ENCODE results near the gene DPY30.
A peak's percentile ranks its signal among the peaks of the same experiment; 100 is the strongest.
"Not testable (repeated sequence)": the region's sequence is repeated elsewhere in the genome, so short reads cannot be mapped to it uniquely, and the experiment has no call there.

DPY30 gene

GRCh38 chr2:32039447-32040219, at the start of gene DPY30:
Gene DPY30 (minus strand): TSS chr2:32039805. CDS start chr2:32039456, 349 bp downstream.
- peak; percentile 67 to 86 (median 80) for DNase-seq (ENCODE audit: low read depth in 4 of 4, low spot score in 1 of 4)

GRCh38 chr2:32074134-32074506, 34.5 kb upstream of the DPY30 start:
- no peak for DNase-seq (ENCODE audit: low read depth in 4 of 4, low spot score in 1 of 4)

GRCh38 chr2:32067549-32067948, 27.9 kb upstream of the DPY30 start:
- DNase-seq (ENCODE audit: low read depth in 4 of 4, low spot score in 1 of 4): no peak

GRCh38 chr2:32064713-32065112, 25.1 kb upstream of the DPY30 start:
- no peak for DNase-seq (ENCODE audit: low read depth in 4 of 4, low spot score in 1 of 4)

- DNase-seq (ENCODE audit: low read depth in 4 of 4, low spot score in 1 of 4): peak in 1 of 4 experiments; percentile 3
Measured at GRCh38 chr2:32064021-32064601, 24.5 kb upstream of the DPY30 start.

GRCh38 chr2:32063310-32064020, 23.9 kb upstream of the DPY30 start, which contains the start of gene SPAST:
Gene SPAST (plus strand): TSS chr2:32063556. CDS start chr2:32063832, 276 bp downstream.
- DNase-seq (ENCODE audit: low read depth in 4 of 4, low spot score in 1 of 4): peak; percentile 90 to 97 (median 95)

GRCh38 chr2:32061973-32062861, 22.6 kb upstream of the DPY30 start:
- no peak for DNase-seq (ENCODE audit: low read depth in 4 of 4, low spot score in 1 of 4)

GRCh38 chr2:32061430-32061829, 21.8 kb upstream of the DPY30 start:
- no peak for DNase-seq (ENCODE audit: low read depth in 4 of 4, low spot score in 1 of 4)

- no peak for DNase-seq (ENCODE audit: low read depth in 4 of 4, low spot score in 1 of 4)
Measured at GRCh38 chr2:32060266-32060665, 20.7 kb upstream of the DPY30 start.

GRCh38 chr2:32058130-32058529, 18.5 kb upstream of the DPY30 start:
- no peak for DNase-seq (ENCODE audit: low read depth in 4 of 4, low spot score in 1 of 4)

GRCh38 chr2:32054583-32054982, 15.0 kb upstream of the DPY30 start:
- not testable (repeated sequence) for DNase-seq (ENCODE audit: low read depth in 4 of 4, low spot score in 1 of 4)

GRCh38 chr2:32051836-32052439, 12.3 kb upstream of the DPY30 start:
- no peak for DNase-seq (ENCODE audit: low read depth in 4 of 4, low spot score in 1 of 4)

- no peak for DNase-seq (ENCODE audit: low read depth in 4 of 4, low spot score in 1 of 4)
Measured at GRCh38 chr2:32043561-32043960, 4.0 kb upstream of the DPY30 start.

GRCh38 chr2:32034198-32034887, 5.3 kb downstream of the DPY30 start:
- not testable (repeated sequence) for DNase-seq (ENCODE audit: low read depth in 4 of 4, low spot score in 1 of 4)

GRCh38 chr2:32018789-32019482, 20.7 kb downstream of the DPY30 start:
- not testable (repeated sequence) for DNase-seq (ENCODE audit: low read depth in 4 of 4, low spot score in 1 of 4)

GRCh38 chr2:32012872-32013271, 26.7 kb downstream of the DPY30 start:
- DNase-seq (ENCODE audit: low read depth in 4 of 4, low spot score in 1 of 4): no peak

GRCh38 chr2:32011485-32011960, 28.1 kb downstream of the DPY30 start:
- no peak for DNase-seq (ENCODE audit: low read depth in 4 of 4, low spot score in 1 of 4)

GRCh38 chr2:32010670-32011484, 28.7 kb downstream of the DPY30 start, which contains the start of gene MEMO1:
Gene MEMO1 (minus strand): TSS chr2:32011008. CDS start chr2:32010247, 761 bp downstream.
- DNase-seq (ENCODE audit: low read depth in 4 of 4, low spot score in 1 of 4): peak; percentile 83 to 95 (median 88)

Measured in stimulated activated CD4-positive, alpha-beta T cell treated with anti-CD3 and anti-CD28 coated beads, Interleukin-1b, Interleukin-23, amount 100 ng/mL, for 24 hours (primary cell).